HG03432 (cell line): ENCODE measurements around the gene FNDC1.
"Not testable (repeated sequence)": the region's sequence is repeated elsewhere in the genome, so short reads cannot be mapped to it uniquely, and the experiment has no call there.

Experiments
- ATAC-seq: cut with Tn5 transposase; IDR thresholded peaks from one replicate; pipeline ENCODE4 v1.9.1; 2021; ENCODE audit warnings: mild to moderate bottlenecking, moderate library complexity; ENCODE audit not compliant: unreplicated experiment

Gene FNDC1

GRCh38 chr6:159169193-159169555, at the start of gene FNDC1:
Gene FNDC1 (plus strand): TSS chr6:159169400. CDS start chr6:159169597, 197 bp downstream.
- ATAC-seq, result peak; percentile 79

GRCh38 chr6:159119791-159120190, 49.4 kb upstream of the FNDC1 start:
- ATAC-seq, result no peak

DNA sequence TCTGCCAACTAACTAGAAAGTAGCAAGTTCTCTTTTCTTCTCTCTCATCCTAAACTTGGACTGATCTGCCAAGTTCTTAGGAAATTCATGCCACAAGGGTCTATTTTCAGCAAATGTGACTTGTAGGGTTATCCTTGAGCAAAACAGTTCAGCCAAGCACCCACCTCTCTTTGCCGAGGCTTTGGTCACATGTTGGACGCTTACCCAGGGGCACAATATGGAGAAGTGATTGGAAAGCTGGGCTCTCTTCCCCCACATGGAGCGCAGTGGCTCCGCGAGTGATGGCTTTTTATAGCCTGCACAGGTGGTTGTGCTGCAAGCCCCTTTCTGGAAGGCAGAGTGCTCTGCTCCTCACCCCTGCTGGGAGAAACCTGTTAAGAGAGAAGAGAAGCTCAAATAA, 47.7 kb upstream of the FNDC1 start:
- no peak for ATAC-seq

DNA sequence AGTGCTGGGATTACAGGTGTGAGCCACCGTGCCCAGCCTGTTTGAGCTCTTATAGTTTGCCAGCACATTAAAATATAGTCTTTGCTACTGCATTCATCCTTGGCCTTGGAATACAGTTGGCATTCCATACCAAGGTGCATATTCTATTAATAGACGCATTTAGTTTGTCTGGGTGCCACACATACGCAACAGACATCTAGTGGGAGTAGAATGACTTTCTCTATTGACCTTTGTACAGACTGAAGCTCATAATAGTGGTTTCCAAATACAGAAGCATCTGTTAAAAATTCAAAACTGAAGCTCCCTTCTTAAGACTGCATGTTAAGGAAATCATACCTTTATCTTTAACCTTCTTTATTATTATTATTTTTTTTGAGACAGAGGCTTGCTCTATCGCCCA, 46.7 kb upstream of the FNDC1 start:
- no peak for ATAC-seq

- ATAC-seq, result not testable (repeated sequence)
These were observed 45.4 kb upstream of the FNDC1 start for GRCh38 chr6:159123831-159124230.

GRCh38 chr6:159125014-159125609, 44.1 kb upstream of the FNDC1 start:
- no peak for ATAC-seq

GRCh38 chr6:159125951-159126352, 43.2 kb upstream of the FNDC1 start:
- ATAC-seq, result no peak

DNA sequence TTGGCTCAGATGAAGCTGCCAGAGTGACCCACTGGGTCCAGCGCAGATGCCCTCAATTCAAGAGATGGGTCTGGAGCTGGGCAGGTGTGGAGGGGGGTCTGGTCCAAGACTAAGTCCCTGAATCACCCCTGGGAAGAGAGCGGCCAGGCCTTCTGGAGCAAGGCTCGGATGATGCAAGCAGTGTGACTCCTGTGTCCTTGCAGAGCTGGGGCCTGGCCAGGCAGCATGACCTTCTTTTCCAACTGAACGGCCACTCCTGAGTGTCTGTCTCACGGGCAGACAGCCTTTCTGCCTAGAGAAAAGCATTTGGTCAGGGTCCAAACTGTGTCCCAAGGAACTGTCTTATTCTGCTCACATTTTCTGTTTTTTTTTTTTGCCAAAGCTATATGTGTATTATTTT, 42.6 kb upstream of the FNDC1 start:
- ATAC-seq, result peak; percentile 7

GRCh38 chr6:159127701-159128100, 41.5 kb upstream of the FNDC1 start:
- ATAC-seq, result no peak

GRCh38 chr6:159128978-159129377, 40.2 kb upstream of the FNDC1 start:
- ATAC-seq, result no peak

GRCh38 chr6:159130846-159131245, 38.4 kb upstream of the FNDC1 start:
- ATAC-seq, result no peak

DNA sequence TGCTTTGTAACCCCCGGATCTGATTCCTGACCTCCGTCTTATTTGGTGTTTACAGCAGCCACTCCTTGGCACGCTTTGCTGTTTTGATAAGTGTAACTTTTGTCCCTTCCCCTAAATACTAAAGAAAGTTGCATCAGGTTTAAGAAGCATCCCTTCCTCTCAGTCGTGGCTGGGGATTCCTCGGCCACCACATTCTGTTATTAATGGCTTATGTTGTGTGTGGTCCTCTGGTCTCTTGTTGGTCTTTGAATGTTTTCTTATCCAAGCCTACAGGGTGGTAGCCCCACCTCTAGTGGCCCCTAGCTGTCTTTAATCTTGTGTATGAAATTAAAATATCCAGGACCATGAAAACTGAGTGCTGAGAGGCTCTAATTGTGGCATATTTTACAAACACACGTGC, 37.5 kb upstream of the FNDC1 start:
- no peak for ATAC-seq

DNA sequence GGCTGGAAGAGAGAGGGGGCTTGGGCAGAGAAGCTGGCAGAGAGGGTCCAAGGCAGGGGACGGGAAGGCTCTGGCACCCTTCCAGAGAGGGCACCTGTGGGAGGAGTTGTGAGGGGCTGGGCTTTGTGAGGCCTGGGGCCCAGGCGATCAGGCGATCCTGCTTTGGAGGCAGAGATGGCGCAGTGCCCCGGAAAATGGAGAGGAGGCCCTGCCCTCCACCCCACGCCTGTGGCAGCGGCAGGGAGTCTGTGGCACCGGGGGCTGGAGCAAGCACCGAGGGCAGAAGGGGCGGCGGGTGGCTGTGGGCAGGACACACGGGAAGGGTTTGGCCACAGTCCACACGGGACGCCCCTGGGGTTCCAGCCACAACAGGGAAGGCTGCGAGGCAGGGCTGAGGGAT, 36.5 kb upstream of the FNDC1 start:
- ATAC-seq, result no peak

- ATAC-seq, result peak; percentile 81
These were observed 34.4 kb upstream of the FNDC1 start for GRCh38 chr6:159134701-159135364.

GRCh38 chr6:159137676-159138075, 31.5 kb upstream of the FNDC1 start:
- ATAC-seq, result no peak

DNA sequence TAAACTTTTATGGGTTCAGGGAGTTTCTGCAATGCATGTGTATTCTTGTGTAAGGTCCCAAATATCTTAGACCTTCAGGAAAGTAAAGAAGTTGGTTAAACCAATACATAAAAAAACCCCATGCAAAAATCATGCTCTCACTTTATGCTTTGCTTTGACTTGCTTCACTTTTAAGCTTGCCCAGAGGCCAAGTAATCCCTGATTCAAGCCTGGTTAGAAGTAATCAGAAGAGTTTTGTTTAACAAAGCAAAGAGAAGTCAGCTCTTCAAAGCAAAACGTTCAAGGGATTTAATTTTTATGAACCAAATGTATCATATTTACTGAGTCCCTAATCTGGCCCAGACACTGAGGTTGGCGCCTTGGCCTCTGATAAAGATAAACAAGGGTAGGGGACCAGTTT, 26.7 kb upstream of the FNDC1 start:
- no peak for ATAC-seq

DNA sequence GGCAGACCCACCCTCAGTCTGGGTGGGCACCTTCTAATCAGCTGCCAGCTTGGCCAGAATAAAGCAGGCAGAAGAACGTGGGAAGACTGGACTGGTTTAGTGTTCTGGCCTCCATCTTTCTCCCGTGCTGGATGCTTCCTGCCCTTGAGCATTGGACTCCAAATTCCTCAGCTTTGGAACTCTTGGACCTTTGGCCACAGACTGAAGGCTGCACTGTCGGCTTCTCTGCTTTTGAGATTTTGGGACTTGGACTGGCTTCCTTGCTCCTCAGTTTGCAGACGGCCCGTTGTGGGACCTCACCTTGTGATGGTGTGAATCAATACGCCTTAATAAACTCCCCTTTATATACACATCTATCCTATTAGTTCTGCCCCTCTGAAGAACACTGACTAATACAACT, 20.6 kb upstream of the FNDC1 start:
- no peak for ATAC-seq

GRCh38 chr6:159149641-159150040, 19.6 kb upstream of the FNDC1 start:
- no peak for ATAC-seq

DNA sequence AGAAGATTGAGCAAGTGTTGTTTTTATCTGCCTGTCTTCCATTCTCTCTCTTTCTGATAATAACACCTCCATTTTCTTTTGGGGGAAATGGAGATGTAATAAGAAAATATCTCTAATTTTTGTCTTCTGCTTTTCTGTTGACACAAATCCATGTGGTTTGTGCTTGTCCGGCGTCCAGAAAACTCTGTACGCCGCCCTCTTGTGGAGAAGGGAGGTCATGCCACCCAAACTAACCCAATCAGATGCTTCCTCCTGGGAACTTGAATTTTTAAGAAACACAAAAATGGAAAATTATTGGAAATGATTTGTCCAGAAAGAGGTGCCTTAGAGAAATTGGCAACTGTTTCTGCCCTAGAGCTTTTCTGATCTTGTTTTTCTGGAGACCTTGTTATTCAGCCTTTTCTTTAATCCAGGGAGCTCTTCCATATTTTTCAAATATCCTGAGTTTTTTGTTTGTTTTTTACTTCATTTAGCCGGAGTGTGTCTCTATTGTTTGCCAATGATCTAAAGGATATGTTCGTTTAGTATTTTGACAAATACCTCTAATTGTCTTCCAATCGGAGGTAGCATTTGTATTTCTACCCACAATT, 17.8 kb upstream of the FNDC1 start:
- no peak for ATAC-seq

GRCh38 chr6:159152041-159152440, 17.2 kb upstream of the FNDC1 start:
- ATAC-seq, result no peak

GRCh38 chr6:159152782-159153181, 16.4 kb upstream of the FNDC1 start:
- ATAC-seq, result no peak

GRCh38 chr6:159155679-159156078, 13.5 kb upstream of the FNDC1 start:
- no peak for ATAC-seq

- no peak for ATAC-seq
These were observed 13.1 kb upstream of the FNDC1 start for GRCh38 chr6:159156089-159156488.
